AG04449 (cell line): ENCODE results near the gene ATXN10.

ENCODE experiments used
- CTCF ChIA-PET: fragments of 350-600 bp; formaldehyde crosslinking; extraction: SDS; loops from one replicate; lab custom pipeline; 2021; ENCODE audit warnings: antibody characterized with exemption; lab: Yijun Ruan, JAX
- POLR2A ChIA-PET: fragments of 400-600, 350-600 bp; formaldehyde crosslinking; extraction: SDS; loops from one replicate; lab custom pipeline; 2020; ENCODE audit warnings: antibody characterized with exemption, inconsistent platforms; lab: Yijun Ruan, JAX
- DNase-seq: peaks from one replicate; pipeline ENCODE4 v3.0.0-alpha.2; 2010; ENCODE audit warnings: low read depth, low spot score
- H3K4me3 ChIP-seq: 2 replicates; pipeline ENCODE4 v1.5.1; 2011; ENCODE audit warnings: low read depth, mild to moderate bottlenecking, control low read depth, low read length
- CTCF ChIP-seq: IDR thresholded peaks from one replicate; pipeline ENCODE4 v1.5.1; 2011; ENCODE audit warnings: mild to moderate bottlenecking, moderate library complexity, low read length, control low read depth, inconsistent platforms; ENCODE audit not compliant: insufficient read depth; ENCODE audit errors: missing control alignments

ATXN10 gene

GRCh38 chr22:45818424-45819085 is 146.9 kb downstream of the ATXN10 start:
- no peak for TF ChIP-seq CTCF
- CTCF ChIA-PET, result interaction anchor here (0.8 to 2.3 kb wide), 4 partner anchors 10 to 16 kb away, joined by 3 to 8 read pairs (median 4); no protein-coding TSS in a partner anchor
- DNase-seq, result no peak

GRCh38 chr22:45819305-45819704 is 147.7 kb downstream of the ATXN10 start:
- DNase-seq, result no peak
- ChIA-PET CTCF (interaction anchor here (0.8 to 1.3 kb wide), 4 partner anchors 9 to 48 kb away, joined by 3 to 4 read pairs (median 4); no protein-coding TSS in a partner anchor), POLR2A (no interaction called here)
- no peak for TF ChIP-seq CTCF
- H3K4me3 ChIP-seq, result no peak overlapping the region

More at GRCh38 chr22:45818424-45819085, 146.9 kb downstream of the ATXN10 start:
- POLR2A ChIA-PET, result no interaction called here
- H3K4me3 ChIP-seq, result no peak overlapping the region

- TF ChIP-seq CTCF, result no peak
- DNase-seq, result no peak
- H3K4me3 ChIP-seq, result no peak overlapping the region
- ChIA-PET CTCF (interaction anchor here (1.6 to 1.9 kb wide), 2 partner anchors 40 to 178 kb away, joined by 4 to 5 read pairs; no protein-coding TSS in a partner anchor), POLR2A (no interaction called here)
Measured at GRCh38 chr22:45823336-45823735, 151.7 kb downstream of the ATXN10 start.

GRCh38 chr22:45826520-45826919 is 154.9 kb downstream of the ATXN10 start:
- POLR2A ChIA-PET, result no interaction called here
- no peak overlapping the region for H3K4me3 ChIP-seq
- CTCF ChIA-PET, result interaction anchor here (1.1 to 1.6 kb wide), 3 partner anchors 10 to 18 kb away, joined by 3 to 5 read pairs (median 5); no protein-coding TSS in a partner anchor
- no peak for DNase-seq
- TF ChIP-seq CTCF, result no peak

- no peak for DNase-seq
- ChIA-PET POLR2A (no interaction called here), CTCF (interaction anchor here (1.3 to 2.1 kb wide), 2 partner anchors 10 to 35 kb away, joined by 4 to 10 read pairs; no protein-coding TSS in a partner anchor)
- TF ChIP-seq CTCF, result no peak
- H3K4me3 ChIP-seq, result no peak overlapping the region
Measured at GRCh38 chr22:45828841-45829240, 157.2 kb downstream of the ATXN10 start.

GRCh38 chr22:45830531-45831245 is 159.1 kb downstream of the ATXN10 start:
- ChIA-PET POLR2A (no interaction called here), CTCF (interaction anchor here (0.9 to 1.9 kb wide), 7 partner anchors 12 to 181 kb away, joined by 3 to 9 read pairs (median 4); no protein-coding TSS in a partner anchor)
- no peak overlapping the region for H3K4me3 ChIP-seq
- DNase-seq, result no peak
- no peak for TF ChIP-seq CTCF
